HG03565 (cell line): ENCODE results near the gene ITGAV.

Experiments
- ATAC-seq: cut with Tn5 transposase; IDR thresholded peaks from one replicate; pipeline ENCODE4 v1.9.1; 2021; ENCODE audit warnings: mild to moderate bottlenecking, moderate library complexity; ENCODE audit not compliant: unreplicated experiment

The ITGAV gene

GRCh38 chr2:186573531-186573930, 16.3 kb upstream of the ITGAV start:
- ATAC-seq, result no peak

- ATAC-seq, result peak; percentile 42
These were observed 14.6 kb upstream of the ITGAV start for GRCh38 chr2:186575302-186575701.

GRCh38 chr2:186575856-186576255, 14.0 kb upstream of the ITGAV start:
- ATAC-seq, result no peak

- ATAC-seq, result no peak
These were observed 13.2 kb upstream of the ITGAV start for GRCh38 chr2:186576614-186577013.

GRCh38 chr2:186582698-186583097, 7.2 kb upstream of the ITGAV start:
- ATAC-seq, result no peak

GRCh38 chr2:186584053-186584452, 5.8 kb upstream of the ITGAV start:
- no peak for ATAC-seq

- no peak for ATAC-seq
These were observed 1.4 kb upstream of the ITGAV start for GRCh38 chr2:186588421-186588820.

- no peak for ATAC-seq
These were observed 780 bp upstream of the ITGAV start for GRCh38 chr2:186588940-186589611.

GRCh38 chr2:186590350-186590758, 498 bp downstream of the ITGAV start:
- ATAC-seq, result no peak

GRCh38 chr2:186590759-186591505, 1.1 kb downstream of the ITGAV start:
- ATAC-seq, result peak; percentile 23

- no peak for ATAC-seq
These were observed 1.6 kb downstream of the ITGAV start for GRCh38 chr2:186591506-186591890.

GRCh38 chr2:186592137-186592875, 2.5 kb downstream of the ITGAV start:
- no peak for ATAC-seq

GRCh38 chr2:186593523-186593922, 3.7 kb downstream of the ITGAV start:
- no peak for ATAC-seq

GRCh38 chr2:186594001-186594722, 4.3 kb downstream of the ITGAV start:
- no peak for ATAC-seq

- ATAC-seq, result no peak
These were observed 5.4 kb downstream of the ITGAV start for GRCh38 chr2:186595219-186595618.

GRCh38 chr2:186599186-186599778, 9.4 kb downstream of the ITGAV start:
- ATAC-seq, result no peak

- no peak for ATAC-seq
These were observed 13.4 kb downstream of the ITGAV start for GRCh38 chr2:186603286-186603685.

GRCh38 chr2:186605041-186605440, 15.2 kb downstream of the ITGAV start:
- ATAC-seq, result no peak

GRCh38 chr2:186607660-186608324, 17.9 kb downstream of the ITGAV start:
- no peak for ATAC-seq

- no peak for ATAC-seq
These were observed 20.9 kb downstream of the ITGAV start for GRCh38 chr2:186610785-186611184.
